HCT116 (cell line): ENCODE results near the gene SH3GL3. TPM values are rescaled to one million over a fixed set of nuclear protein-coding genes. Genes with fewer than 3 reads are reported as not detected.

Experiments used
- ATAC-seq: fragments of 200-7000 bp; cut with Tn5 transposase; 2 replicates; pipeline ENCODE4 v1.9.1; 2020; ENCODE audit warnings: mild to moderate bottlenecking, moderate library complexity
- BruUV-seq: library from RNA; stranded (reverse); fragments of 400-500 nt; replicated peaks from 2 replicates; lab custom pipeline; 2021; lab: Mats Ljungman, UMichigan
- CTCF ChIA-PET: fragments of 300-600 bp; sonication (Branson Sonifier 250); formaldehyde crosslinking; loops from one replicate; lab custom pipeline; 2021; ENCODE audit warnings: antibody characterized with exemption; lab: Charles Lee
- POLR2A ChIA-PET: fragments of 300-600, 350-600 bp; sonication (Branson Sonifier 250); formaldehyde crosslinking; loops from one replicate; lab custom pipeline; 2021; ENCODE audit warnings: antibody characterized with exemption; lab: Charles Lee
- RAD21 ChIA-PET, 2 experiments: fragments of 300-600 bp; sonication (Branson Sonifier 250); formaldehyde crosslinking; loops; one replicate each; lab custom pipeline; 2023; ENCODE audit warnings: low total read pairs in 2 of 2; ENCODE audit not compliant: uncharacterized antibody in 2 of 2, unreplicated experiment in 2 of 2, low non-redundant PET in 1 of 2; lab: Charles Lee
- DNase-seq: peaks from one replicate; pipeline ENCODE4 v3.0.0-alpha.2; 2010; ENCODE audit warnings: low read depth, low spot score
- H2AFZ ChIP-seq: fragments of 200-600 bp; shearing (Covaris generic), sonication (generic); 2 replicates; pipeline ENCODE4 v1.6.1; 2017; ENCODE audit warnings: low read depth, mixed run types, mixed read lengths, antibody characterized with exemption, low read length; ENCODE audit not compliant: poor library complexity, severe bottlenecking
- H3K27ac ChIP-seq: 2 replicates; pipeline ENCODE4 v1.5.1; 2012; ENCODE audit warnings: low read depth, low read length
- H3K27me3 ChIP-seq: fragments of 200-600 bp; sonication (generic); 2 replicates; pipeline ENCODE4 v1.6.1; 2016; ENCODE audit warnings: mixed run types, low read length, mixed read lengths; ENCODE audit not compliant: insufficient read depth
- H3K36me3 ChIP-seq, 2 experiments: fragments of 200-500 bp in 1 of 2; fragments of 200-600 bp in 1 of 2; sonication (Bioruptor generic) in 1 of 2; sonication (generic) in 1 of 2; 2 replicates each; pipeline versions ENCODE4 v1.5.1 to v1.6.1; 2014 to 2016; ENCODE audit warnings: low read length in 2 of 2, inconsistent platforms in 1 of 2, mixed read lengths in 1 of 2, mixed run types in 1 of 2; ENCODE audit not compliant: insufficient read depth in 2 of 2, control insufficient read depth in 1 of 2
- H3K4me1 ChIP-seq, 2 experiments: fragments of 200-600 bp in 1 of 2; sonication (generic) in 1 of 2; 2 replicates each; pipeline versions ENCODE4 v1.5.1 to v1.6.1; 2012 to 2017; ENCODE audit warnings: low read length in 2 of 2, inconsistent platforms in 1 of 2, mild to moderate bottlenecking in 1 of 2, mixed read lengths in 1 of 2, mixed run types in 1 of 2, moderate library complexity in 1 of 2; ENCODE audit not compliant: insufficient read depth in 2 of 2, control insufficient read depth in 1 of 2
- H3K4me2 ChIP-seq: fragments of 200-600 bp; sonication (generic); 2 replicates; pipeline ENCODE4 v1.6.1; 2017; ENCODE audit warnings: mixed run types, low read length, mixed read lengths
- H3K4me3 ChIP-seq, 2 experiments: fragments of 200-600 bp in 1 of 2; sonication (generic) in 1 of 2; replicated peaks in 1 of 2; 2 replicates each; pipeline ENCODE4 v1.5.1; 2011 to 2016; ENCODE audit warnings: low read length in 2 of 2, control low read depth in 1 of 2, low read depth in 1 of 2, mild to moderate bottlenecking in 1 of 2, mixed read lengths in 1 of 2, mixed run types in 1 of 2
- H3K79me2 ChIP-seq: fragments of 200-600 bp; sonication (generic); 2 replicates; pipeline ENCODE4 v1.6.1; 2017; ENCODE audit warnings: mild to moderate bottlenecking, mixed run types, low read length, moderate library complexity, mixed read lengths; ENCODE audit not compliant: insufficient read depth
- H3K9ac ChIP-seq: fragments of 200-600 bp; sonication (generic); 2 replicates; pipeline ENCODE4 v1.6.1; 2016; ENCODE audit warnings: low read length, mixed read lengths
- H3K9me2 ChIP-seq: fragments of 200-600 bp; sonication (generic), shearing (Covaris generic); 2 replicates; pipeline ENCODE4 v1.6.1; 2017; ENCODE audit warnings: mixed run types, mild to moderate bottlenecking, moderate library complexity; ENCODE audit not compliant: insufficient read depth
- H3K9me3 ChIP-seq, 2 experiments: fragments of 200-500 bp in 1 of 2; fragments of 200-600 bp in 1 of 2; sonication (Bioruptor generic) in 1 of 2; sonication (generic) in 1 of 2; 2 replicates each; pipeline ENCODE4 v1.6.1; 2014 to 2017; ENCODE audit warnings: low read length in 2 of 2, mixed read lengths in 2 of 2, inconsistent platforms in 1 of 2, low read depth in 1 of 2, mild to moderate bottlenecking in 1 of 2, mixed run types in 1 of 2, moderate library complexity in 1 of 2; ENCODE audit not compliant: control insufficient read depth in 1 of 2, insufficient read depth in 1 of 2
- H4K20me1 ChIP-seq: fragments of 200-600 bp; sonication (generic), shearing (Covaris generic); 2 replicates; pipeline ENCODE4 v1.6.1; 2017; ENCODE audit warnings: mixed run types, mild to moderate bottlenecking, moderate library complexity; ENCODE audit not compliant: insufficient read depth
- ATF3 ChIP-seq: IDR thresholded peaks from 2 replicates; pipeline ENCODE4 v1.6.1; 2012
- CBX3 ChIP-seq: IDR thresholded peaks from 2 replicates; pipeline ENCODE4 v1.6.1; 2012; ENCODE audit warnings: low read depth
- CEBPB ChIP-seq: IDR thresholded peaks from 2 replicates; pipeline ENCODE4 v1.6.1; 2012; ENCODE audit warnings: low read depth
- EGR1 ChIP-seq: IDR thresholded peaks from 2 replicates; pipeline ENCODE4 v1.6.1; 2012; ENCODE audit warnings: low read depth
- ELF1 ChIP-seq: IDR thresholded peaks from 2 replicates; pipeline ENCODE4 v1.6.1; 2012; ENCODE audit warnings: low read depth, borderline replicate concordance
- EZH2 ChIP-seq: fragments of 200-600 bp; sonication (generic); IDR thresholded peaks from 2 replicates; pipeline ENCODE4 v1.6.1; 2017; ENCODE audit warnings: antibody characterized with exemption, mixed run types
- JUND ChIP-seq: IDR thresholded peaks from 2 replicates; pipeline ENCODE4 v1.6.1; 2012
- POLR2A ChIP-seq: IDR thresholded peaks from 2 replicates; pipeline ENCODE4 v1.7.0; 2011; ENCODE audit warnings: borderline replicate concordance; ENCODE audit not compliant: insufficient read depth, insufficient read length; ENCODE audit errors: extremely low read depth
- POLR2AphosphoS5 ChIP-seq: IDR thresholded peaks from 2 replicates; pipeline ENCODE4 v1.6.1; 2011; ENCODE audit warnings: mild to moderate bottlenecking, low read depth, low read length, moderate library complexity
- REST ChIP-seq: IDR thresholded peaks from 2 replicates; pipeline ENCODE4 v1.6.1; 2012; ENCODE audit warnings: low read depth
- SP1 ChIP-seq: IDR thresholded peaks from 2 replicates; pipeline ENCODE4 v1.6.1; 2012; ENCODE audit warnings: low read depth
- SRF ChIP-seq: IDR thresholded peaks from 2 replicates; pipeline ENCODE4 v1.6.1; 2012; ENCODE audit warnings: low read depth
- TCF7L2 ChIP-seq: IDR thresholded peaks from 2 replicates; pipeline ENCODE4 v1.7.0; 2011; ENCODE audit warnings: borderline replicate concordance, inconsistent platforms; ENCODE audit not compliant: insufficient read depth, insufficient read length; ENCODE audit errors: extremely low read depth
- YY1 ChIP-seq: IDR thresholded peaks from 2 replicates; pipeline ENCODE4 v1.6.1; 2011; ENCODE audit warnings: low read length, low read depth, moderate library complexity, mild to moderate bottlenecking; ENCODE audit not compliant: insufficient replicate concordance; ENCODE audit errors: extremely low read depth
- ZFX ChIP-seq: fragments of 450-650 bp; IDR thresholded peaks from 2 replicates; pipeline ENCODE4 v1.6.1; 2017
- ZNF274 ChIP-seq: fragments of 200-500 bp; sonication (Bioruptor generic); IDR thresholded peaks from 2 replicates; pipeline ENCODE4 v1.6.1; 2014; ENCODE audit warnings: mild to moderate bottlenecking, low read depth, low read length, inconsistent platforms
- intact Hi-C: fragments of 100-400 bp; cut with micrococcal nuclease; formaldehyde crosslinking; loops from 2 replicates; pipeline ENCODE4 v1.10.0; 2022
- total RNA-seq: library from RNA; stranded (reverse); gene quantifications from one replicate; pipeline ENCODE4 v1.2.1, GENCODE V29; 2021; ENCODE audit not compliant: unreplicated experiment

The SH3GL3 gene
- total RNA-seq, 1 experiment from 2014 or later, result 1.3 TPM

GRCh38 chr15:83567318-83567717 is 120.2 kb downstream of the SH3GL3 start:
- RAD21 ChIA-PET, result no interaction called here
- H3K27ac ChIP-seq, result no peak overlapping the region
- CTCF ChIA-PET, result interaction anchor here (1.1 to 4.1 kb wide), 2 partner anchors 9 to 468 kb away, joined by 5 to 33 read pairs; no protein-coding TSS in a partner anchor
- TF ChIP-seq ZNF274, result no peak
- no peak for TF ChIP-seq TCF7L2
- no peak for TF ChIP-seq SRF
- TF ChIP-seq ATF3, result no peak
- H4K20me1 ChIP-seq, result no peaks in the 10 kb centered on the region
- H3K9me3 ChIP-seq, result no peaks in the 10 kb centered on the region
- no peak overlapping the region for H3K4me3 ChIP-seq
- H3K27me3 ChIP-seq, result no peaks in the 10 kb centered on the region
- POLR2A ChIA-PET, result no interaction called here
- H2AFZ ChIP-seq, result no peak overlapping the region
- no peaks in the 10 kb centered on the region; a peak in 1 of 4 replicates for H3K4me1 ChIP-seq
- DNase-seq, result no peak
- no peaks in the 10 kb centered on the region for H3K9me2 ChIP-seq
- no peaks in the 10 kb centered on the region for H3K36me3 ChIP-seq
- no peak for ATAC-seq
- intact Hi-C loops, result loop anchor here (5.0 kb wide), 1 partner anchor 470 kb away; no protein-coding TSS in a partner anchor
- BruUV-seq, result no TSS peak
- no peak overlapping the region for H3K4me2 ChIP-seq
- H3K9ac ChIP-seq, result no peak overlapping the region
- H3K79me2 ChIP-seq, result no peaks in the 10 kb centered on the region

- POLR2A ChIA-PET, result no interaction called here
Observed at GRCh38 chr15:83569341-83569740, 122.2 kb downstream of the SH3GL3 start.

More at GRCh38 chr15:83569341-83569740, 122.2 kb downstream of the SH3GL3 start:
- no peaks in the 10 kb centered on the region for H3K9me2 ChIP-seq
- no peak overlapping the region for H3K27ac ChIP-seq
- RAD21 ChIA-PET, result no interaction called here
- no peaks in the 10 kb centered on the region for H3K27me3 ChIP-seq
- no peak overlapping the region for H3K4me3 ChIP-seq
- no peak overlapping the region for H2AFZ ChIP-seq
- no peak for ATAC-seq
- H3K4me2 ChIP-seq, result no peak overlapping the region
- intact Hi-C loops, result loop anchor here (5.0 kb wide), 1 partner anchor 468 kb away; no protein-coding TSS in a partner anchor
- no peaks in the 10 kb centered on the region for H3K79me2 ChIP-seq
- TF ChIP-seq POLR2A (no peak), JUND (no peak), ELF1 (no peak), POLR2AphosphoS5 (no peak), SRF (no peak), ZFX (no peak), YY1 (no peak), ATF3 (no peak), TCF7L2 (no peak), REST (no peak), CBX3 (no peak), ZNF274 (no peak), EZH2 (no peak), CEBPB (no peak), EGR1 (no peak), SP1 (no peak)
- no peak overlapping the region for H3K9ac ChIP-seq
- H3K9me3 ChIP-seq, result no peaks in the 10 kb centered on the region
- DNase-seq, result no peak
- CTCF ChIA-PET, result interaction anchor here (1.0 to 1.4 kb wide), 3 partner anchors 8 to 466 kb away, joined by 3 to 4 read pairs (median 3); no protein-coding TSS in a partner anchor
- no peaks in the 10 kb centered on the region for H4K20me1 ChIP-seq
- H3K4me1 ChIP-seq, result no peaks in the 10 kb centered on the region; a peak in 1 of 4 replicates
- H3K36me3 ChIP-seq, result no peaks in the 10 kb centered on the region
- BruUV-seq, result no TSS peak
